Measurements from ENCODE around the gene RARRES2.
A peak's percentile ranks its signal among the peaks of the same experiment; 100 is the strongest.

Gene RARRES2

GRCh38 chr7:150376560-150376959 lies 35.1 kb upstream of the RARRES2 start:
- no peak for DNase-seq (ENCODE audit: low spot score)

- no peak for DNase-seq (ENCODE audit: low spot score)
These were observed 34.5 kb upstream of the RARRES2 start for GRCh38 chr7:150375662-150376521.

- no peak for DNase-seq (ENCODE audit: low spot score)
These were observed 33.0 kb upstream of the RARRES2 start for GRCh38 chr7:150374472-150374871.

GRCh38 chr7:150374026-150374425 lies 32.6 kb upstream of the RARRES2 start:
- DNase-seq (ENCODE audit: low spot score): no peak

GRCh38 chr7:150373049-150373801 lies 31.8 kb upstream of the RARRES2 start:
- DNase-seq (ENCODE audit: low spot score): no peak

GRCh38 chr7:150372271-150373048 lies 31.0 kb upstream of the RARRES2 start:
- DNase-seq (ENCODE audit: low spot score): no peak

- DNase-seq (ENCODE audit: low spot score): no peak
These were observed 30.5 kb upstream of the RARRES2 start for GRCh38 chr7:150371996-150372270.

GRCh38 chr7:150371131-150371995 lies 29.9 kb upstream of the RARRES2 start:
- DNase-seq (ENCODE audit: low spot score): no peak

- DNase-seq (ENCODE audit: low spot score): peak; percentile 50
These were observed 29.2 kb upstream of the RARRES2 start for GRCh38 chr7:150370612-150371071.

- DNase-seq (ENCODE audit: low spot score): no peak
These were observed 28.5 kb upstream of the RARRES2 start for GRCh38 chr7:150369748-150370501.

GRCh38 chr7:150368884-150369747 lies 27.7 kb upstream of the RARRES2 start:
- peak; percentile 80 for DNase-seq (ENCODE audit: low spot score)

GRCh38 chr7:150368096-150368883 lies 26.9 kb upstream of the RARRES2 start, which contains the start of gene REPIN1:
Gene REPIN1, plus strand, starts transcription at chr7:150368822. Its CDS starts 890 bp downstream, at chr7:150369712.
- DNase-seq (ENCODE audit: low spot score): peak; percentile 94

GRCh38 chr7:150367677-150368095 lies 26.3 kb upstream of the RARRES2 start:
- DNase-seq (ENCODE audit: low spot score): no peak

- DNase-seq (ENCODE audit: low spot score): no peak
These were observed 24.4 kb upstream of the RARRES2 start for GRCh38 chr7:150365673-150366398.

GRCh38 chr7:150365194-150365593 lies 23.8 kb upstream of the RARRES2 start:
- no peak for DNase-seq (ENCODE audit: low spot score)

GRCh38 chr7:150363872-150364271 lies 22.4 kb upstream of the RARRES2 start:
- no peak for DNase-seq (ENCODE audit: low spot score)

GRCh38 chr7:150363370-150363769 lies 21.9 kb upstream of the RARRES2 start:
- no peak for DNase-seq (ENCODE audit: low spot score)

All from AG20443 (cell line).